GM08714 (cell line): ENCODE data around the gene ANKRD44.
"Not testable (repeated sequence)": the region's sequence is repeated elsewhere in the genome, so short reads cannot be mapped to it uniquely, and the experiment has no call there.

Experiments
- H3K4me3 ChIP-seq: fragments of 200-500 bp; sonication (Bioruptor generic); 2 replicates; pipeline ENCODE4 v1.5.1; 2014; ENCODE audit warnings: mild to moderate bottlenecking, low read length, inconsistent platforms
- ZNF274 ChIP-seq: IDR thresholded peaks from 2 replicates; pipeline ENCODE4 v1.6.1; 2012; ENCODE audit warnings: mild to moderate bottlenecking, low read depth, low read length

Gene ANKRD44

DNA sequence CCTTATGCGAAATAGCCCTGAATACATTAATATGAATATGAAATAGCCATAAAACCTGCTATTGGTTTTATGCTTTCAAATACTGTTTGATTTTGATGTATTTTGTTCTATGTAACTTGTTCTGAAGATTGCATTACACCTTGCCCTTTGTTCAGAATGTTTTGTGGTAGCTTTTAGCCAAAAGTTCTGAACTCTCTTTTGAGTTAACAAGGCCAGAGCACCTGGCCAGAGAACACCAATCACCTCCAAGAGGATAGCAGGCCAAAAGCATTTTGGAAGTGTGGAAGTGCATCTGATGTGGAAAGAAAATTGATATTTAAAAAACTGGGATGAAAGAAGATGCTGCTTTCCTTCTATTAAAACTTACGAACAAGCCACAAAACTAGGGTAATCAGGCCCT, 297.5 kb downstream of the ANKRD44 start:
- TF ChIP-seq ZNF274 = no peak
- no peak overlapping the region for H3K4me3 ChIP-seq

DNA sequence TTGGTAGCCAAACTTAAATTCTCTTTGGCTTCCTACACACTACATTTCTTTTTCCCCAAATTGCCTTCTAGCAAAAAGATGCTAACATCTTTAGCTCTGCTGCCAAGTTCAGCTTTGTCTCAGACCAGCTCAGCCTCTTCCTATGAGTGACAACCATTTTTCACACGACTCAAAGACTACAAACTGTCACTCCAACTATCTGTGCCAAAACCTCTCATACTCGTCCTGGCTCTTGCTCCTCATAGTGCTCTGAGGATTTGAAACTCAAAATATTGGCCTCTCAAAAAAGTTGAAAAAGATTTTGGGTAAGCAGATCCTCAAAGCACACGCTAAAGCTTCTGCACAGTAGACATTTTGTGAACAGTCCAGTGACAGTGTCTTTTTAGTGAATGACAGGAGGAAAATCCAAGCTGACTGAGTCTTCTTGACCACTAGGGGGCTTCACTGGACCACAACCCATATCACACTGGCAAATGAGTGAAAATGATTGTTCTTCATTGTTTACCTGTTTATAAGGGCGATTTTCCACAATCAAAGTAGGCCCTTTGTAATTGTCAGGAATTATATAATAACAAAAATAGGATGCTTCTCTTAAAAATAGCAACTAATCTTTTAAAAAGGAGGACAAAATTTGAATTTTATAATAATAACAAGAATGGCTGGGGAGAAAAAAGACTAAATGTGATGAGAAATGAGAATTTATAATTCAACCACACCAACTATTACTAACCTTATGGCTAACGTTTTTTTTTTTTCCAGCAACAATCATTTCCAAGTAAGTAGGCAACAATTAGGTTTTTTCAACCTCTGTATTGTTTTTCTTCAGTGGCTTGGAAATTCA, 298.6 kb downstream of the ANKRD44 start:
- no peak for TF ChIP-seq ZNF274
- no peak overlapping the region for H3K4me3 ChIP-seq

DNA sequence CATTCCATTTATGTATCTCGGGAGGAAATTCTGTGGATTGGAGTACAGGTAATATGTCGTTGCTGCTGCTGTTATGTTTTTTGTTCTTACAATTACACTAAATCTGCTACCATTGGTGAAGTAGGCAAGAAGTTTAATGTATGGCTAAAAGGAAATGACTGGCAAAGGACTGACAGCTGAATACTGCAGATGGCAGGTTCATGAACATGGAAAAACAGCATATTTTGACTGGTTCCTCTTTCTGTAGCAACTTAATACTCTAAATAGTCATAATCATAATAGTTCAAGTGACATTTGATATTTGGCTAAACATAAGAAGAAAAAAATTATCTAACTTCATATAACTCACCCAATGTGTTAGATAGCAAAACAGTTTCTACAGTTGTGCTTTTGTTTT, 299.6 kb downstream of the ANKRD44 start:
- H3K4me3 ChIP-seq = no peak overlapping the region
- TF ChIP-seq ZNF274 = no peak

DNA sequence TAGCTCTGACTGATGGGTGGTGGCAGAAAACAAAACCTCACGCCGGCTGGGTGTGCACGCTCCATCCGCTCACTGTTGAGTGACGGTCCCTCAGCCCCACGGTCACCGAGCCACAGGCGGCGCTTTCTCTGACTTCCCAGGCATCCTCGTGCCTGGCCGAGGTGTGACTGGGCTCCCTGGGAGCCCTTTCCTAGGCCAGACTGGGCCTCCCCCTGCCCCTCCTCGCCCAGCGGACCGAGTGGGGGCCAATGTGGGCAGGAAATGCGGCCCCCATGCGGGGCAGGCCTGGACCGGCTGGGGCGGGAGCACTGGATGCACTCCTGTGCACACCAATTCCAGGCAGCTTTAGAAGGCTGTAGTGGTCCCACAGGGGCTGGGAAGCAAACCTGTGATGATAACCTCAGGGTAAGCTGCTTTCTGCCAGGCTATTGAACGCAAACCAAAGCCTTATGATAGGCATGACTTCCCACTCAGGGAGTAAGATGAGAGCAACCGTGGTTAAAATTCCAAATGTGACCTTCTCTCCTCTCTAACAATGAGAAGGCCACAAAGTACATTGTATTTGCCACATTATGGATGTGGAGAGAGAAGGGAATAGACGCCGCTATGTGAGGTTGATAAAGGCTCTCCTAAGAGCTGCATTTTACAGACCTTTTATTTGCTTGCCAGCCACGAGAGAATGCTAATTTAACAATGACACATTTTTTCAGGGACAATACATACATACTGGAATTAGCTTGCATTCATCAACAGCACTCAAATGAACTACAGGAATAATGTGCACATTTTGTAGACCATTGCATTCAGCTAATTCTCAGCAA, 300.2 kb downstream of the ANKRD44 start:
- no peak overlapping the region for H3K4me3 ChIP-seq
- no peak for TF ChIP-seq ZNF274

GRCh38 chr2:197008741-197009341, 301.7 kb downstream of the ANKRD44 start:
- H3K4me3 ChIP-seq = not testable (repeated sequence)

DNA sequence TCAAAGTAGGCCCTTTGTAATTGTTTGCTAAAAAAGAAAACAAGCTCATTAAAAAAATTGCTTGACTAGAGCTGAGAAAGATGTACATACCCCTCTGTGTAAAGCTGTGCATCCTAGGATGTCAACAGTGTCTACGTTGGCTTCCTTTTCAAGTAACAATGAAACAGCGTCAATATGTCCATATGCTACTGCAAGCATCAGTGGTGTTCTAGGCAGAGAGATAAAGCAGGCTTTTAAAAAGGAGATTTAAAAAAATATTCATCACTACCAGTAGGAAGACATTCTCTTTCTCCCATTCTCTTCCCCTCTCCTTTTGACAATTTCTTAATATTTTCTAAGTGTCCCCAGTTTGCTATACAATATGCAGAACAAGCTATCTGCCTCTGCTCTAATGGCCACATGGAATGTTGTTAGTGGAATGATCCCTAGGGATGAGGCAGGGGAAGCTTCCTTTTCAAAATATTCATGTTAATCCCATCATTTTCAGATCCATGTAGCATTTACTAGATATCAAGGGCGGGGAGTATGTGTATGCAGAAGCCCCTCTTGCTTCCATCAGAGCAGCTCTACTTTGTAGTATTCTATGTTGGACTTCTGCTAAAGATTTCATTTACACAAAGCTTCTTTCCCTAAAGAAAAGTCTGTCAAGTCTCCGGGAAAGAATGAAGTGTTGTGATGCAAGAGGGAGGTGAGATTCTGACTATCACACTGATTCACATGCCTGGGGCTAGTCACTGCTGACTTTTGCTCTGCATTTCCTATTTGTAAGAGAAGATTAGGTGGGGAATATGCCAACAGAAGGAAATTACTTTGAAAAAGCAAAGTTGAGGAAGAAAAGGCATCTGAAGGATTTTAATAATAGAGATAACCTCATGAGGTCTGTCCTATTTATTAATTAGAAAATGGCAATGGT, 302.6 kb downstream of the ANKRD44 start:
- no peak for TF ChIP-seq ZNF274

GRCh38 chr2:197001921-197002320, 308.7 kb downstream of the ANKRD44 start:
- no peak overlapping the region for H3K4me3 ChIP-seq
- no peak for TF ChIP-seq ZNF274

More for the DNA sequence above, 302.6 kb downstream of the ANKRD44 start:
- no peak overlapping the region for H3K4me3 ChIP-seq

DNA sequence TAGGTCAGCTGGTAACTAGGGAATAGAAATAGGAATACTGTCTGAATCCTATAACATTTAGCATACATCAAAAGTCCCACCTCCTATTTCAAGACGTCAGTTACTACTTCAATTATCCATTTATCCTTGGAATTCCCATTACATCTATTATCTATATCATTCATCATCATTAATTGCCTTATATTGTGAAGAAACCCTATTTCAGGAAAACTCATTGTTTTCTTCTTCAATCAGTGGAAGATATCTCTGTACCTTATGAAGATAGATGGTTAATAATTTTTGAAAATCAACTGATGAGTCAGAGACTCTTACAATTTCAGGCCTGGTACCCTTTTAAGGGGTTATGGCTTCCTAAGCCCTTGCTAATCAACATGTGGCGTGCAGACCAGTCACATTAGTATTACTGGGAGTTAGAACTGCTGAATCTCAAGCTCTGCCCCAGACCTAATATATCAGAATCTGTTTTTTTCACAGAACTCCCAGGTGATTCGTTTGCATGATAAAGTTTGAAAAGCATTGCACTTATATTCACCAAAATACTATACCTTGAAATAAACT, 314.7 kb downstream of the ANKRD44 start:
- TF ChIP-seq ZNF274 = no peak
- H3K4me3 ChIP-seq = no peak overlapping the region

- TF ChIP-seq ZNF274 = no peak
Observed at GRCh38 chr2:196994764-196995163, 315.8 kb downstream of the ANKRD44 start.

GRCh38 chr2:196993617-196994016, 317.0 kb downstream of the ANKRD44 start:
- no peak overlapping the region for H3K4me3 ChIP-seq
- no peak for TF ChIP-seq ZNF274

More at GRCh38 chr2:196994764-196995163, 315.8 kb downstream of the ANKRD44 start:
- H3K4me3 ChIP-seq = no peak overlapping the region

DNA sequence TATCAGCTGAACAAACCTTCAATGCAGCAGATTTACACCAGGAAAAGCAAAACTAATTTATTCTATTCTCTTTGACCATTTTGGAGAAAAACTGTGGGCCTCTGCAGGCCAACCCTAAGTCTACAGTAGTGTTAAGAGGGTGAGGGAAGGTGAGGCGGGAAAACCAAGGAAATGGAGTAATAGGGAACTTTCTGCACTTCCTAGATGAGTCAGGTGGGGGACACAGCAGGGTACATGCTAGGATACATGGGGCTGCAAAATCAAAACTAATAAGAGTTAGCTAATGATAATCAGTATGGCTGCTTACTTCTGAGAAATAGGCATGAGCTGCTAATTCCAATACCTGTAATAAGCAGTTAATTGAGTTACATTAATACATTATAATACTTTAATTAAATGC, 318.1 kb downstream of the ANKRD44 start:
- no peak for TF ChIP-seq ZNF274
- no peak overlapping the region for H3K4me3 ChIP-seq

DNA sequence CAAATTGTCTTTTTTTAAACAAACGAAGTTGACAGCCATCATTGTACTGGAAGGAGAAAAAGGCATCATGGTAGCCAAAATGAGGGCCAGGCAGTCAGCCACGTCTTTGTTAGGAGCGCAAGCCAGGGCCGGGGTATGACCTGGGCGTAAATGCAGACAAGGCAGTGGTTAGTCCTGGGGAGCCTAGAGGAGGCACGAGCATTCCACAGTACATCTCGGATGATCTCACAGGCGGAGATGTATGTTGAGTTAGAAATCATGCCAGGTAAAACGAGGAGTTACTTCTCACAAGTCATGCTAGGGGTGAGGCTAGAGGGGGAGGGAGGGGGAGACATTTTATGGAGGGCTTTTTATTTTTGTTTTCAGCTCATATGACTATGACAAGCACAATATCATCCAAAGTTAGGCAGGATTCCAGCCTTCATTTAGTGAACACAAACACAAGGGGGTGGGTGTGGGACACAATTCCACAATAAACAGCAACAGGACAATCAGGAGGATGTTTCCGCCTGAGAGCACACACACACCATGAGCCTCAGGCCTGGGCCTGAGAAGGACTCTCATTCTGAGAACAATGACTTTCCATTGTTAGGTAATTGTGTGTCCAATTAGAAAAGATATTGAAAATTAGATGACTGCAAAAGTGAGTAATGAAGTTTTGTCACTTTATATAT, 319.7 kb downstream of the ANKRD44 start:
- H3K4me3 ChIP-seq = no peak overlapping the region
- TF ChIP-seq ZNF274 = no peak

DNA sequence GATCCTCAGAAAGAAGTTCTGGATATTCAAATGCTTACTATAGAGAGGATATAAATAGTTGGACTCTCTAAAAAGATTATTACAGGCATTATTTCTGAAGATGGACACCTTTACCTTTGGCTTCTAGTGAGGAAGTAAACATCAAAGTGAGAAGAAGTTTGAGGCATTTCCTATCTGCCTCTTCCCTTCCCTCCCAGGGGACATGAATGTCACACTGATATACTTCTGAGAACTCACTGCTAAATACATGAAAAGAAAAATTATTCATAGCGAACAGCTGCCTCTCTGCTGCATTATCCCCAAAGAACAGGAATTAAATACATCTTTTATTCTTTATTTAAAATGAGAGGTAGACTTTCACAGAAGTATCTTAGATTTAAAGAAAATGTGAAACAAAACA, 320.5 kb downstream of the ANKRD44 start:
- H3K4me3 ChIP-seq = no peak overlapping the region
- no peak for TF ChIP-seq ZNF274

DNA sequence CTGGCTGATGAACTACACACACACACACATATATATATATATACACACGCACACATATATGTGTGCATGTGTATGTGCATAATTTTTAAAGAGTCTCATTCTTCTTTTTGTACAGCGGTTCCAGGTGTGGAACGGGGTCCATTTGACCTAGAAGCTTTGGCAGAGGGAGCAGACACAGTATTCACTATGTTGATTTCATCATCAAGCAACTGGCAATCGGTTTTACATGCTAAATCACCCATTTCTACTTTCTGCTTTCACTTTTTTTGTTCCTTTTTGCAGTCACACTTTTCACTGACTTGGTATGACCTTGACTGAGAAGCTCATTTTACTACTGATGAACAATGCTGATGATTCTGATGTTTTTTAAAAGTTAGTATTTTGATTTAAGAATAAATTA, 321.1 kb downstream of the ANKRD44 start:
- TF ChIP-seq ZNF274 = no peak
- no peak overlapping the region for H3K4me3 ChIP-seq
